Type B pancreatic cell (in vitro differentiated cells): ENCODE results near the gene LCP1. TPM values are rescaled to one million over a fixed set of nuclear protein-coding genes. Genes with fewer than 3 reads are reported as not detected.

ENCODE experiments used
- DNase-seq: peaks from one replicate; pipeline ENCODE4 v3.0.0; 2021; ENCODE audit warnings: mixed read lengths; ENCODE audit not compliant: unreplicated experiment; ENCODE audit errors: extremely low spot score
- H3K27ac Mint-ChIP-seq: 2 replicates; pipeline ENCODE4 v1.8.0; 2021; ENCODE audit warnings: mild to moderate bottlenecking, mixed read lengths
- H3K27me3 Mint-ChIP-seq: 2 replicates; pipeline ENCODE4 v1.8.0; 2021; ENCODE audit warnings: mixed read lengths
- H3K36me3 Mint-ChIP-seq: 2 replicates; pipeline ENCODE4 v1.8.0; 2021; ENCODE audit warnings: mixed read lengths
- H3K4me1 Mint-ChIP-seq: one replicate; pipeline ENCODE4 v1.8.0; 2021; ENCODE audit warnings: mixed read lengths; ENCODE audit not compliant: unreplicated experiment
- H3K4me3 Mint-ChIP-seq: 2 replicates; pipeline ENCODE4 v1.8.0; 2021; ENCODE audit warnings: mild to moderate bottlenecking, mixed read lengths
- H3K9me3 Mint-ChIP-seq: 2 replicates; pipeline ENCODE4 v1.8.0; 2021; ENCODE audit warnings: mixed read lengths
- CTCF ChIP-seq: fragments of 200-600 bp; sonication (generic); conservative IDR thresholded peaks from 2 replicates; pipeline ENCODE4 v1.5.0; 2021; ENCODE audit warnings: antibody characterized with exemption, mild to moderate bottlenecking
- total RNA-seq: library from RNA; stranded (reverse); gene quantifications from 2 replicates; pipeline ENCODE4 v1.2.1, GENCODE V29; 2021; ENCODE audit warnings: low replicate concordance

LCP1 gene
- total RNA-seq, 1 donor from 2014 or later = 43.3 TPM

DNA sequence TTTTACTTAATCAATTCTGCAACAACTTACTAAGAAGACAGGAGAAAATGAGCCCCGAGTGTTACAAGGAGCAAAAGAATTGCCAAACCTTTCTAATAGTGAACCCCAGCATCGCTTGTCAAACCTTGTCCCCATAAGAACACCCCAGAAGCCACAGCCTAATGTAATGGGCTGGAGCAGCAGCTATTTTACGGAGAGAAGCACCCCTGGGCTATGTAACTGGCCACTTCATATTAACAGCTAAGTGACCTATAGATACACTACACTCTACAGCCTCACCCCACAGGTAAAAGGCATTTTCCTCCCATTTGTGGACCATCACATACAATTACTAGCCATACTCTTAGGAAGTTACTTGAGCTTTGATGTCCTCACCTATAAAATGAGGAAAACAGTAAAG is 49.9 kb downstream of the LCP1 start:
- no peak overlapping the region for H3K4me3 Mint-ChIP-seq
- no peaks in the 10 kb centered on the region for H3K36me3 Mint-ChIP-seq
- TF ChIP-seq CTCF = no peak
- no peak for DNase-seq
- no peaks in the 10 kb centered on the region for H3K27me3 Mint-ChIP-seq
- H3K9me3 Mint-ChIP-seq = no peaks in the 10 kb centered on the region
- H3K27ac Mint-ChIP-seq = no peak overlapping the region
- H3K4me1 Mint-ChIP-seq = peaks cover 11% of the 10 kb centered on the region

GRCh38 chr13:46131705-46132104 is 50.3 kb downstream of the LCP1 start:
- Mint-ChIP-seq H3K4me1 (peaks cover 11% of the 10 kb centered on the region), H3K27me3 (no peaks in the 10 kb centered on the region), H3K4me3 (no peak overlapping the region), H3K9me3 (no peaks in the 10 kb centered on the region), H3K27ac (no peak overlapping the region), H3K36me3 (no peaks in the 10 kb centered on the region)
- DNase-seq = no peak
- TF ChIP-seq CTCF = no peak

- Mint-ChIP-seq H3K4me1 (peaks cover 5% of the 10 kb centered on the region), H3K36me3 (no peaks in the 10 kb centered on the region), H3K4me3 (no peak overlapping the region), H3K9me3 (no peaks in the 10 kb centered on the region), H3K27me3 (no peaks in the 10 kb centered on the region), H3K27ac (no peak overlapping the region)
- no peak for DNase-seq
- no peak for TF ChIP-seq CTCF
Measured at GRCh38 chr13:46129955-46130618, 51.9 kb downstream of the LCP1 start.

- no peak for DNase-seq
- no peaks in the 10 kb centered on the region for H3K36me3 Mint-ChIP-seq
- H3K4me3 Mint-ChIP-seq = no peak overlapping the region
- H3K4me1 Mint-ChIP-seq = peaks cover 4% of the 10 kb centered on the region
- H3K27ac Mint-ChIP-seq = no peak overlapping the region
- no peaks in the 10 kb centered on the region for H3K9me3 Mint-ChIP-seq
- no peaks in the 10 kb centered on the region for H3K27me3 Mint-ChIP-seq
- TF ChIP-seq CTCF = no peak
Measured at GRCh38 chr13:46129124-46129523, 52.9 kb downstream of the LCP1 start.

- Mint-ChIP-seq H3K4me3 (no peak overlapping the region), H3K36me3 (no peaks in the 10 kb centered on the region), H3K27me3 (no peaks in the 10 kb centered on the region), H3K27ac (no peak overlapping the region), H3K4me1 (peaks cover 4% of the 10 kb centered on the region), H3K9me3 (no peaks in the 10 kb centered on the region)
- TF ChIP-seq CTCF = no peak
- no peak for DNase-seq
Measured at GRCh38 chr13:46127358-46128023, 54.5 kb downstream of the LCP1 start.
